GM12892 (cell line): Measurements from ENCODE around the gene IDUA.

Source experiments
- POLR2A ChIP-seq: IDR thresholded peaks from 2 replicates; pipeline ENCODE4 v1.6.1; 2011; ENCODE audit warnings: low read depth, low read length, control low read depth
- POLR2AphosphoS5 ChIP-seq: IDR thresholded peaks from 2 replicates; pipeline ENCODE4 v1.6.1; 2011; ENCODE audit warnings: low read depth, low read length, control low read depth

- TF ChIP-seq POLR2A (no peak), POLR2AphosphoS5 (no peak)
These were observed 28.9 kb downstream of the IDUA start for GRCh38 chr4:1015746-1016145.
